GM18519 (cell line): ENCODE data around the gene STX10.

ENCODE experiments used
- ATAC-seq: cut with Tn5 transposase; IDR thresholded peaks from one replicate; pipeline ENCODE4 v1.9.1; 2021; ENCODE audit warnings: mild to moderate bottlenecking, moderate library complexity; ENCODE audit not compliant: unreplicated experiment, low FRiP score

STX10 gene

DNA sequence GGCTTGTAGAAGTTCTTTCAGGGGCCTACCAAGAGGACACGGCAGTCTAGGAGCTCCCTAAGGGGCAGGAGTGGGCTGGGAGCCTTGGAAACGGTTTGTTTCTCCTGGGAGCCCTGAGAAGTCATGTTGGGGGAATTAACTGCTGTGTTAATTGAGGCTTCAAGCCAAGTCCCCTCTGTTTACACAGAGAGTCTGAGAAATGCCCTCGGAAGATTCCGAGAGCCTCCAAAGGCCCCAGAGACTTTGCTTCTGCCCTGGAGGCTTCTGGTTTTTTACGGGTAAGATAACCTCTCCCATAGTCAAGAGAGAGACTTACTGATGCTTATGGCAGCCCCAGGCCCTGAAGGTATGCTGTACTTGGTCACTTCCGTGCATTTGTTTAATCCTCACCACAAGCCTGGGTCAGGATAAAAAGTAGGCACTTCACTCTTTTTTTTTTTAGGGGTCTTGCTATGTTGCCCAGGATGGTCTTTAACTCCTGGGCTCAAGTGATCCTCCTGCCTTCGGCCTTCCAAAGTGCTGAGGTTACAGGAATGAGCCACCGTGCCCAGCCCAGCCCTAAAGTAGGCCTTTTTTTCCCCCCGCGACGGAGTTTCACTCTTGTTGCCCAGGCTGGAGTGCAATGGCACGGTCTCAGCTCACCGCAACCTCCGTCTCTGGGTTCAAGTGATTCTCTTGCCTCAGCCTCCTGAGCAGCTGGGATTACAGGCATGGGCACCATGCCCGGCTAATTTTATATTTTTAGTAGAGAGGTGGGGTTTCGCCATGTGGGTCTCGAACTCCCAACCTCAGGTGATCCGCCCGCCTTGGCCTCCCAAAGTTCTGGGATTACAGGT is 15.2 kb upstream of the STX10 start:
- ATAC-seq = no peak

- no peak for ATAC-seq
Observed at GRCh38 chr19:13164343-13165161, 14.4 kb upstream of the STX10 start.

GRCh38 chr19:13163609-13164342 is 13.6 kb upstream of the STX10 start:
- no peak for ATAC-seq

DNA sequence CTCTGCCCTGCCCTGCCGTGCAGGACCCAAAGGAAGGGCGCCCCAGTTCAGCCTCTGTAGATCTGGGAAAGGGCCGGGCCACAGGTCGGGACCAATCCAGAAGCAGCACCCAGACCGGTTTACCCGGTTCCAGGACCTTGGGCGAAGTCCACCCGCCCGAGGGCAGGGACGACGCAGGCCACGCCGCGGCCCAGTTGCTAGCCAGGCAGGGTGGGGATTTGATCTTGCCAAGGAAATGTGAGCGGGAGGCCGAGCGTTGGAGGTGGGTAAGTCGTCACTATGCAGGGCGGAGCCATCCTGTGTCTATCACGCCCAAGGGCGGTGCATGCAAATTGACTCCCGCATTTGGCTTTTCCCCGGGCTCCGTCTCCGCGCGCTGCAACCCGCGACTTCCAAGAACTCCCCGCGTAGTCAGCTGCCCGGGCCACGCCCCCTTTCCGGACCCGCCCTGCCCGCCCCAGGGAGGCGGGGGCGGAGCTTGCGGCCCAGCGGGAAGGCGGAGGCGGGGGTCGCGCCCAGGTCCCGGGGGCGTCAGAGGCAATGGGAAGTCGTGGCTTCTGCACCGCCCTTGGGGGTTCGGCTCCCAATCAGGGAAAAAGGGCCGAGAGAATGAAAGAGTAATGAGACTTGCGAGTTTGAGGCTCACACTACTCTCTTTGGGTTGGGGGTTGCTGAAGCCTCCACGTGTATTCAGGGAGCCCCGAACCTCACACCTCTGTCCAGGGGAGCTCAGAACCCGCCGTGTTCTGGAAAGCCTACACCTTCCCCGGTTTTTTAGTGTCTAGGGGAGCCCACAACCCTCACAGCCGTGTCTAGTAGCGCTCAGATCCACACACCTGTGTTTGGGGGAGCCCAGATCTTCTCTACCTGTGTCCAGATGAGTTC is 12.8 kb upstream of the STX10 start:
- no peak for ATAC-seq

DNA sequence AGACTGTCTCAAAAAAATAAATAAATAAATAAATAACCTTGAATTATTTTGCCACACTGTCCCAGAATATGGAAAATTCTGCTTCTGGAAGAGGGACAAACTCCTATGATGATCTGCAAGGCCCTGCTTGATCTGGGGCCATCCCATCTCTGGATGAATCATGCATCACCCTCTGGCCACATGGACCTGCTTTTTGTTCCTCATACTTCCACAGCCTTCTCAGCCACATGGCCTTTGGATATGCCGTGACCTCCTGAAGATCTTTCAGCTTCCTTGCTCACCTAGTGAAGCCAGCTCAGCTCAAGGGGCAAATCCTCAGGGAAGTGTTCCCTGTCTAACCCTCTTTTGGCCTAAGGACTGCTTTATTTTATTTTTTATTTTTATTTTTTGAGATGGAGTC is 10.4 kb upstream of the STX10 start:
- no peak for ATAC-seq

GRCh38 chr19:13159713-13160112 is 9.5 kb upstream of the STX10 start:
- ATAC-seq = no peak

- no peak for ATAC-seq
Observed at GRCh38 chr19:13155472-13156359, 5.5 kb upstream of the STX10 start.

DNA sequence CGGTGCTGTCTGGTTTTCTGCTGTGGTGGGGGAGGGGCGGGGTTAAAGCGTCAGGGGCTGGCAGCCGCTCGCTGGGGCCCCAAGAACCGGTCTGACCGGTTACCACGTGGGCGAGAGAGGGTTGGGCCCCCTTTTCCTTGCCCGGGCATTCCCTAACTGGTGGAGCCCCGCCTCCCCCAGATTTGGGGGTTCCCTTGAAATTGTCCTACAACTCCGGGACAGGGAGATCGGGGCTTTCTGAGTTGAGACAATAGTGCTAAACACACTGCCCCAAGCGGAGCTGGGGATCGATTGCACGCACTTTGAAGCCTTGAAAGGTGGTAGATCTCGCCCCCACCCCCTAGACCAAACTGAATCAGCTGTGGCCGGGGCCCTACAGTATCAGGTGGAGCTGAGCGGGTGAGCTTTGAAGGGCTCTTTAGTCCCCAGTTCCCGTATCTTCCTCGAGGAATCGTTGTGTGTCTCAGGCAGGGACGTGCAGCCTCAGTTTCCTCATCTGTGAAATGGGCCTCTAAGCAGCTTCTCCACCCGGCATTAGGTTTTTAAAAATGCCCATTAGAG is 4.8 kb upstream of the STX10 start:
- ATAC-seq = no peak

DNA sequence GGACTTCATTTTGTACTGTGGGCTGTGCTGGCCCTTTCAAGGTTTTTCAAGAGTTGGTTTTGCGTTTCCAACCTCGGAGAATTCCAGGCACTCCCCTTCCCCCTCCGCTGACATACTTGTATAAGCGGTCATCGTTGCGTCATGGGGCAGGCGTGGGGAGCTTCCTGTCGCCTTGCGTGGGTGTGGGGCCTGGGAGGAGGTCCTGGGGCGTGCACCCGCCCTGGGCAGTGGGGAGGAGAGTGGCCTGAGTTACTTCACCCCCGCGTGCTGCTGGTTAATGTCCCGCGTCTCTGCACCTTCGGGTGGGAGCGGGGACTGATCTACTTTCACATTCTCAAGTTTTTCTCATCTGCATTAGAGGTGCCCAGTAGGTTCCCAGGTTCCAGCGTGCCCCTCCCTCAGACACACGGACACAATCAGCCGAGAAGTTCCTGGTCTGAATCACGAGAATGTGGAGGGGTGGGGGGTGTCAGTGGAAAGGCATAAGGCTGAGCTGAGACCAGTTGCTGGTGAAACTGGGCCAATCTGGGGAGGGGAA is 4.1 kb upstream of the STX10 start:
- no peak for ATAC-seq

GRCh38 chr19:13153569-13154240 is 3.5 kb upstream of the STX10 start:
- ATAC-seq = no peak

GRCh38 chr19:13152974-13153568 is 2.9 kb upstream of the STX10 start:
- ATAC-seq = peak; percentile 26

DNA sequence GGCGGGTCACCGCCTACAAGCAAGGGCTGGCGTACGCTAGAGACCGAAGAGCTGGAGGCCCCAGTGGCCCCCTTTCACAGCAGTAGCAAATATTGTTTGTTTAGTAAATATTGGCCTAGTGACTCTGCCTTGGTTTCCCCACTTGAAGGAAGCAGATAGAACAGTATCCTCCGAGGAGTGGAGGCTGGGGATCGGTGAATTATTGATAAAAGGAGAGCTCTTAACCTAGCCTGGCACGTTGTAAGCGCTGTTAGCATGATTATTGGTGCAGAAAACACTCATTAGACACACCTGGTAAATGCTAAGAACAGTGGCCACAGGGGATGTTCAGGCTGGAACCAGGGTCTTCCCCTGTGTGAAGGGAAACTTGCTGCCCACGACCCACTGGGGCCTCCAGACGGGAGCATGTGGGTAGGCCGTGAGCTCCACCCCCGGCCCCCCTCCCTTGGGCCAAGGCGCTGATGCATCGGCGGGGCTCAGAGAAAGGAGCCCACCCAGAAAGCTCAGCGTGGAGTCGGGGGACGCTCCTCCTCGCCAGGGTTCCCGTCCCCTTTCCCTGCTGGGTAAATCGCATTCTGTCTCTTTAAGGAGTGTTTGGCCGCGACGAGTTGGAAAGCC is 2.3 kb upstream of the STX10 start:
- ATAC-seq = no peak

DNA sequence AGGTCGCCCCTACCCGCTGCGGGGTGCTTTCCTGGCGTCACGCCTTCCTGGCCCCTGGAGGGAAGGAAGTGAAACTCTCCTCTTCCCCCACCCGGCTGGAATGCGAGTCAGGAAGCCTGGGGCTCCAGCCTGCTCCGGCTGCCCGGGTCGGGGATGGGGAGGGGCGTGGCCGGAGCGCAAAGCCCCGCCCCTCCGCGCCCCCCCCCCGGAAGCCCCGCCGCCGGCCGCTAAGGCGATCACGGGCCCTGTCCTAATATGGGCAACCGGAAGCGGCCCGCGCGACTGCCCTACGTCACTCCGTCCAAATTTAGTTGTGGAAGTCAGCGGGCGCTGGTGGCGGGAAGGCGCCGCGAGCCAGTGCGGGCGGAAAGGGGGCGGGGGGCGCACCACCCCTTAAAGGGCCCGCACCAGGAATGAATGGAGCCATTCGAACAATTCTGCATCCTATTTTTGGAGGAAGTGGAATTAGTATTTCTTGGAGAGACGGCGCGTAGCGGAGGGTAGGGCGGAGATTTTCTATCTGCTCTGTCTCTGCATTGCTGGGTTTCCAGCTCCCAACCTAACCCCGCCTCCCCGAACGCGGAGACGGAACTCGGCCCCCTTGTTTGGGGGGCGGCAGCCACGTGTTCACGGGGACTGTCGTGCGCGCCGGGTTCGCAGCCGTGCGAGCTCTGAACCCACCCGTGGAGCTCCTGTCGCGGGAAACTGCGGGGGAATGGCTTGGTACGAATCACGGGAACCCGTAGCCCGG is 1.6 kb upstream of the STX10 start:
- peak; percentile 25 for ATAC-seq

- ATAC-seq = no peak
Observed at GRCh38 chr19:13150931-13151604, 893 bp upstream of the STX10 start.

DNA sequence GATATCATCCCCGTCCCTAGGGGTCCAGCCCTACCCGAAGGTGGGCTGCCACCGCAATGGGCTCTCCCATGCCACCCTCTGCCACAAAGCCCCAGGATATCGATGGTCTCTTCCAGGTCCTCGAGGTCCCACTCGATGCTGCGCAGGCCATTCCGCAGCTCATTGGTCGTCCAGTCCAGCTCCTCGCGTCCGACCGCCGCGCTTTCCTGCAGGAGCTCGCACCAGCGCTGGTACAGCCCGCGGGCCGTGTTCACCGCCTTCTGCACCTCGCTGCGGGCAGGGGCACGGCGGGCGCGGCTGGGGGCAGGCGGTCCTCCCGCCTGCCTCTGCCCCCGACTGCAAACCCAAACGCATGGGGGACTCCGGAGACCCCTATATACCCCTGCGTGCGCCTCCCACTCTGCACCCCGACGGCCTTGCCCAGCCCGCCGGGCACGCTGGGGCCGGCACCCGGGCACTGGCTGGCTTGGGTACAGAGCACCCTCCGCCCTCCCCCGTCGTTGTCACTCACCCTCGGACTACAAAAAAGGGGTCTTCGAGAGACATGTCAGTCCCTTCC is 468 bp downstream of the STX10 start:
- ATAC-seq = no peak
